H9 (cell line): ENCODE measurements around the gene CYP24A1. TPM values are rescaled to one million over a fixed set of nuclear protein-coding genes. Genes with fewer than 3 reads are reported as not detected.

ENCODE experiments used
- DNase-seq: peaks from one replicate; pipeline ENCODE4 v3.0.0-alpha.2; 2017
- H2AFZ ChIP-seq: one replicate; pipeline ENCODE4 v1.6.1; 2013; ENCODE audit warnings: mild to moderate bottlenecking, low read length, control low read depth, moderate library complexity
- H2AK5ac ChIP-seq: 2 replicates; pipeline ENCODE4 v1.6.1; 2013; ENCODE audit warnings: low read length, control low read depth, mixed read lengths; ENCODE audit not compliant: insufficient read length
- H2BK120ac ChIP-seq: one replicate; pipeline ENCODE4 v1.6.1; 2013; ENCODE audit warnings: low read depth, mild to moderate bottlenecking, low read length, control low read depth, inconsistent platforms; ENCODE audit not compliant: poor library complexity, severe bottlenecking
- H2BK12ac ChIP-seq: 2 replicates; pipeline ENCODE4 v1.6.1; 2013; ENCODE audit warnings: low read length, control low read depth, mixed read lengths, low read depth; ENCODE audit not compliant: insufficient read length
- H2BK15ac ChIP-seq: 2 replicates; pipeline ENCODE4 v1.6.1; 2013; ENCODE audit warnings: low read depth, low read length, control low read depth
- H2BK20ac ChIP-seq: one replicate; pipeline ENCODE4 v1.6.1; 2013; ENCODE audit warnings: low read depth, mild to moderate bottlenecking, low read length, control low read depth, inconsistent platforms; ENCODE audit not compliant: poor library complexity, severe bottlenecking
- H2BK5ac ChIP-seq: 2 replicates; pipeline ENCODE4 v1.6.1; 2013; ENCODE audit warnings: low read length, control low read depth, mixed read lengths; ENCODE audit not compliant: insufficient read length
- H3K14ac ChIP-seq: 2 replicates; pipeline ENCODE4 v1.6.1; 2013; ENCODE audit warnings: low read length, control low read depth; ENCODE audit not compliant: insufficient read depth
- H3K18ac ChIP-seq: 2 replicates; pipeline ENCODE4 v1.6.1; 2013; ENCODE audit warnings: low read depth, mild to moderate bottlenecking, mixed read lengths, low read length, control low read depth; ENCODE audit not compliant: insufficient read length
- H3K23ac ChIP-seq: 2 replicates; pipeline ENCODE4 v1.6.1; 2013; ENCODE audit warnings: low read length, control low read depth, mixed read lengths, low read depth; ENCODE audit not compliant: insufficient read length
- H3K23me2 ChIP-seq: 2 replicates; pipeline ENCODE4 v1.6.1; 2013; ENCODE audit warnings: low read depth, mild to moderate bottlenecking, mixed read lengths, low read length, control low read depth; ENCODE audit not compliant: insufficient read length, poor library complexity, severe bottlenecking
- H3K27ac ChIP-seq: 2 replicates; pipeline ENCODE4 v1.5.1; 2013; ENCODE audit warnings: low read length, control low read depth, mixed read lengths, low read depth; ENCODE audit not compliant: insufficient read length
- H3K27me3 ChIP-seq: 2 replicates; pipeline ENCODE4 v1.6.1; 2013; ENCODE audit warnings: low read length, control low read depth, inconsistent platforms; ENCODE audit not compliant: insufficient read depth
- H3K4ac ChIP-seq: 2 replicates; pipeline ENCODE4 v1.6.1; 2013; ENCODE audit warnings: low read depth, mild to moderate bottlenecking, control low read depth, inconsistent platforms, low read length, moderate library complexity
- H3K4me1 ChIP-seq: 2 replicates; pipeline ENCODE4 v1.6.1; 2013; ENCODE audit warnings: low read length, control low read depth, inconsistent platforms; ENCODE audit not compliant: insufficient read depth
- H3K4me2 ChIP-seq: 2 replicates; pipeline ENCODE4 v1.6.1; 2013; ENCODE audit warnings: low read length, control low read depth, mixed read lengths; ENCODE audit not compliant: insufficient read length, insufficient read depth
- H3K56ac ChIP-seq: 2 replicates; pipeline ENCODE4 v1.6.1; 2013; ENCODE audit warnings: low read depth, mild to moderate bottlenecking, mixed read lengths, low read length, control low read depth; ENCODE audit not compliant: insufficient read length
- H3K79me1 ChIP-seq: 2 replicates; pipeline ENCODE4 v1.6.1; 2013; ENCODE audit warnings: low read depth, mild to moderate bottlenecking, moderate library complexity, low read length, control low read depth, inconsistent platforms; ENCODE audit not compliant: insufficient read depth, poor library complexity, severe bottlenecking
- H3K79me2 ChIP-seq: 2 replicates; pipeline ENCODE4 v1.6.1; 2013; ENCODE audit warnings: low read length, control low read depth, inconsistent platforms; ENCODE audit not compliant: insufficient read depth
- H3K9ac ChIP-seq: 2 replicates; pipeline ENCODE4 v1.6.1; 2013; ENCODE audit warnings: low read length, control low read depth, mixed read lengths; ENCODE audit not compliant: insufficient read length; ENCODE audit errors: extremely low read depth
- H3K9me3 ChIP-seq: one replicate; pipeline ENCODE4 v1.6.1; 2013; ENCODE audit warnings: low read depth, low read length, inconsistent platforms; ENCODE audit not compliant: control insufficient read depth
- H3T11ph ChIP-seq: one replicate; pipeline ENCODE4 v1.6.1; 2013; ENCODE audit warnings: mild to moderate bottlenecking, low read length, control low read depth, inconsistent platforms
- H4K20me1 ChIP-seq: one replicate; pipeline ENCODE4 v1.6.1; 2013; ENCODE audit not compliant: control insufficient read depth, insufficient read length, insufficient read depth
- H4K5ac ChIP-seq: 2 replicates; pipeline ENCODE4 v1.6.1; 2013; ENCODE audit warnings: low read depth, mild to moderate bottlenecking, mixed read lengths, low read length, control low read depth; ENCODE audit not compliant: insufficient read length
- H4K8ac ChIP-seq: replicated peaks from 2 replicates; pipeline ENCODE4 v1.6.1; 2013; ENCODE audit warnings: low read length, control low read depth, mixed read lengths, low read depth; ENCODE audit not compliant: insufficient read length
- H4K91ac ChIP-seq: 2 replicates; pipeline ENCODE4 v1.6.1; 2013; ENCODE audit warnings: low read depth, mild to moderate bottlenecking, moderate library complexity, mixed read lengths, low read length, control low read depth; ENCODE audit not compliant: insufficient read length
- H3K27ac Mint-ChIP-seq, 3 experiments: 2 replicates in 2 of 3; 3 replicates in 1 of 3; pipeline ENCODE4 v1.8.0; 2020 to 2021; ENCODE audit warnings: mixed read lengths in 3 of 3, mild to moderate bottlenecking in 1 of 3, moderate library complexity in 1 of 3
- H3K27me3 Mint-ChIP-seq: 2 replicates; pipeline ENCODE4 v1.8.0; 2021; ENCODE audit warnings: low read depth, mild to moderate bottlenecking, moderate library complexity, mixed read lengths
- H3K36me3 Mint-ChIP-seq, 3 experiments: 2 replicates in 2 of 3; 3 replicates in 1 of 3; pipeline ENCODE4 v1.8.0; 2020 to 2021; ENCODE audit warnings: low read depth in 3 of 3, mixed read lengths in 3 of 3; ENCODE audit not compliant: insufficient read depth in 1 of 3
- H3K4me1 Mint-ChIP-seq, 2 experiments: 2 replicates each; pipeline ENCODE4 v1.8.0; 2020; ENCODE audit warnings: mixed read lengths in 2 of 2
- H3K4me3 Mint-ChIP-seq, 2 experiments: 2 replicates in 1 of 2; 3 replicates in 1 of 2; pipeline ENCODE4 v1.8.0; 2020 to 2021; ENCODE audit warnings: mild to moderate bottlenecking in 2 of 2, mixed read lengths in 2 of 2, moderate library complexity in 1 of 2
- H3K9me3 Mint-ChIP-seq, 2 experiments: 2 replicates in 1 of 2; 3 replicates in 1 of 2; pipeline ENCODE4 v1.8.0; 2020; ENCODE audit warnings: mild to moderate bottlenecking in 2 of 2, mixed read lengths in 2 of 2, moderate library complexity in 1 of 2
- CTCF ChIP-seq: fragments of 200-600 bp; sonication (generic); conservative IDR thresholded peaks from 3 replicates; pipeline ENCODE4 v1.8.0; 2021; ENCODE audit warnings: antibody characterized with exemption, mild to moderate bottlenecking
- WGBS: extraction: QIAGEN DNeasy Blood & Tissue Kit; methylation state at CpG from one replicate; pipeline ENCODE4 v1.1.7; 2013; ENCODE audit warnings: missing lambda C conversion rate, low lambda C conversion rate, mixed read lengths; ENCODE audit not compliant: insufficient read length; ENCODE audit errors: extremely low coverage; 5-methylcytosine and 5-hydroxymethylcytosine counted together
- total RNA-seq: library from RNA; stranded (reverse); gene quantifications from 2 replicates; pipeline ENCODE4 v1.2.1, GENCODE V29; 2021

CYP24A1 gene
- total RNA-seq, 1 experiment from 2014 or later = not detected

- Histone ChIP-seq H3K79me1 (no peaks in the 10 kb centered on the region), H2AK5ac (no peak overlapping the region), H4K8ac (no peak overlapping the region), H3K23me2 (no peaks in the 10 kb centered on the region), H2BK120ac (no peak overlapping the region), H3K56ac (no peak overlapping the region), H3T11ph (no peak overlapping the region), H3K4me1 (no peaks in the 10 kb centered on the region), H3K4me2 (no peak overlapping the region), H2AFZ (no peak overlapping the region), H3K23ac (no peak overlapping the region), H3K14ac (no peak overlapping the region), H3K9me3 (no peaks in the 10 kb centered on the region), H2BK20ac (no peak overlapping the region), H3K9ac (no peak overlapping the region), H3K27ac (no peak overlapping the region), H2BK5ac (no peak overlapping the region), H3K18ac (no peak overlapping the region), H3K27me3 (no peaks in the 10 kb centered on the region), H2BK12ac (no peak overlapping the region), H4K5ac (no peak overlapping the region), H4K20me1 (no peaks in the 10 kb centered on the region), H3K4ac (no peak overlapping the region), H2BK15ac (no peak overlapping the region), H3K79me2 (no peaks in the 10 kb centered on the region), H4K91ac (no peak overlapping the region)
- Mint-ChIP-seq H3K27me3 (peaks cover 2% of the 10 kb centered on the region; the same call in 1 of the 2 replicates), H3K4me3 (no peak overlapping the region), H3K36me3 (no peaks in the 10 kb centered on the region), H3K9me3 (no peaks in the 10 kb centered on the region; a peak in 1 of 5 replicates), H3K4me1 (no peaks in the 10 kb centered on the region), H3K27ac (peak overlapping the region in 1 of 3 experiments; percentile 37; a peak in 1 of 7 replicates)
- no peak for DNase-seq
- no CpG with 5 or more reads among the region's 9 CpGs for WGBS
- TF ChIP-seq CTCF = no peak
These were observed 12.6 kb downstream of the CYP24A1 start for GRCh38 chr20:54161008-54161820.
